RWPE1 (cell line): ENCODE measurements around the gene PHKG2.

ENCODE experiments used
- CTCF ChIA-PET: fragments of 350-600 bp; sonication (Branson Sonifier 250); formaldehyde crosslinking; extraction: SDS; loops from one replicate; lab custom pipeline; 2021; lab: Yijun Ruan, JAX
- POLR2A ChIA-PET: fragments of 400-600 bp; formaldehyde crosslinking; extraction: SDS; loops from one replicate; lab custom pipeline; 2020; ENCODE audit warnings: antibody characterized with exemption; ENCODE audit not compliant: low non-redundant PET; lab: Yijun Ruan, JAX
- DNase-seq: peaks from one replicate; pipeline ENCODE4 v3.0.0; 2012; ENCODE audit warnings: low spot score
- H3K27ac ChIP-seq: fragments of 450-650 bp; 2 replicates; pipeline ENCODE4 v1.5.1; 2017
- CTCF ChIP-seq: fragments of 450-650 bp; conservative IDR thresholded peaks from 2 replicates; pipeline ENCODE4 v1.5.1; 2017; ENCODE audit warnings: low read depth, mild to moderate bottlenecking

PHKG2 gene

GRCh38 chr16:30703971-30704370 lies 44.3 kb upstream of the PHKG2 start:
- no peak overlapping the region for H3K27ac ChIP-seq
- DNase-seq, result no peak
- no peak for TF ChIP-seq CTCF
- ChIA-PET CTCF (no interaction called here), POLR2A (no interaction called here)

- TF ChIP-seq CTCF, result no peak
- no peak for DNase-seq
- ChIA-PET CTCF (no interaction called here), POLR2A (no interaction called here)
- no peak overlapping the region for H3K27ac ChIP-seq
These were observed 42.2 kb upstream of the PHKG2 start for GRCh38 chr16:30706046-30706445.

- H3K27ac ChIP-seq, result no peak overlapping the region
- no peak for DNase-seq
- TF ChIP-seq CTCF, result no peak
- ChIA-PET POLR2A (no interaction called here), CTCF (no interaction called here)
These were observed 37.3 kb upstream of the PHKG2 start for GRCh38 chr16:30710971-30711370.

- no peak for DNase-seq
- no peak for TF ChIP-seq CTCF
- POLR2A ChIA-PET, result no interaction called here
- no peak overlapping the region for H3K27ac ChIP-seq
- CTCF ChIA-PET, result interaction anchor here (0.6 kb wide), 1 partner anchor 14 kb away, joined by 4 read pairs; no protein-coding TSS in a partner anchor
These were observed 36.5 kb upstream of the PHKG2 start for GRCh38 chr16:30711712-30712111.

GRCh38 chr16:30715750-30716445 lies 32.3 kb upstream of the PHKG2 start:
- DNase-seq, result no peak
- TF ChIP-seq CTCF, result no peak
- ChIA-PET POLR2A (interaction anchor here (0.6 kb wide), 1 partner anchor 15 kb away, joined by 3 read pairs; no protein-coding TSS in a partner anchor), CTCF (no interaction called here)
- H3K27ac ChIP-seq, result no peak overlapping the region

- ChIA-PET POLR2A (no interaction called here), CTCF (no interaction called here)
- TF ChIP-seq CTCF, result no peak
- DNase-seq, result no peak
- H3K27ac ChIP-seq, result no peak overlapping the region
These were observed 28.1 kb upstream of the PHKG2 start for GRCh38 chr16:30720086-30720485.
